Fibroblast of skin of abdomen (primary cell): Measurements from ENCODE around the gene INSIG2. TPM values are rescaled to one million over a fixed set of nuclear protein-coding genes. Genes with fewer than 3 reads are reported as not detected.

ENCODE experiments used
- DNase-seq: peaks from one replicate; pipeline ENCODE4 v3.0.0-alpha.2; 2013
- polyA plus RNA-seq, 2 experiments: library from polyadenylated mRNA; unstranded; fragments of 120-200 nt; gene quantifications; one replicate each; pipeline ENCODE4 v1.2.1, GENCODE V29; 2013; ENCODE audit not compliant: insufficient read length in 2 of 2

INSIG2 gene
- 18.4 TPM for polyA plus RNA-seq (2013, experiment 1 of 2; ENCODE audit: insufficient read length)
- 20.2 TPM for polyA plus RNA-seq (2013, experiment 2 of 2; ENCODE audit: insufficient read length)

- DNase-seq, result peak; percentile 96
Measured at GRCh38 chr2:118088051-118089024, at the start of gene INSIG2. Gene INSIG2 (plus strand): TSS chr2:118088471. CDS start chr2:118096557, 8,086 bp downstream.

- no peak for DNase-seq
Measured at GRCh38 chr2:118040891-118041290, 47.4 kb upstream of the INSIG2 start.

- DNase-seq, result no peak
Measured at GRCh38 chr2:118044103-118044716, 44.1 kb upstream of the INSIG2 start.

- no peak for DNase-seq
Measured at GRCh38 chr2:118044854-118045253, 43.4 kb upstream of the INSIG2 start.

- DNase-seq, result no peak
Measured at GRCh38 chr2:118045286-118045685, 43.0 kb upstream of the INSIG2 start.

GRCh38 chr2:118046634-118047210, 41.5 kb upstream of the INSIG2 start:
- peak; percentile 48 for DNase-seq

- DNase-seq, result peak; percentile 72
Measured at GRCh38 chr2:118047380-118047826, 40.9 kb upstream of the INSIG2 start.

- peak; percentile 44 for DNase-seq
Measured at GRCh38 chr2:118048401-118048800, 39.9 kb upstream of the INSIG2 start.

- DNase-seq, result no peak
Measured at GRCh38 chr2:118049140-118049815, 39.0 kb upstream of the INSIG2 start.

- DNase-seq, result no peak
Measured at GRCh38 chr2:118049816-118050140, 38.5 kb upstream of the INSIG2 start.

GRCh38 chr2:118050386-118050785, 37.9 kb upstream of the INSIG2 start:
- DNase-seq, result peak; percentile 78

GRCh38 chr2:118050974-118051373, 37.3 kb upstream of the INSIG2 start:
- DNase-seq, result no peak

GRCh38 chr2:118051826-118052358, 36.4 kb upstream of the INSIG2 start:
- DNase-seq, result no peak

GRCh38 chr2:118052474-118052873, 35.8 kb upstream of the INSIG2 start:
- DNase-seq, result no peak

- DNase-seq, result no peak
Measured at GRCh38 chr2:118053681-118054080, 34.6 kb upstream of the INSIG2 start.

GRCh38 chr2:118054213-118055008, 33.9 kb upstream of the INSIG2 start:
- DNase-seq, result no peak

- no peak for DNase-seq
Measured at GRCh38 chr2:118055512-118056164, 32.6 kb upstream of the INSIG2 start.

- no peak for DNase-seq
Measured at GRCh38 chr2:118056165-118056534, 32.1 kb upstream of the INSIG2 start.

- DNase-seq, result no peak
Measured at GRCh38 chr2:118056801-118057200, 31.5 kb upstream of the INSIG2 start.

GRCh38 chr2:118058951-118059350, 29.3 kb upstream of the INSIG2 start:
- peak; percentile 34 for DNase-seq

GRCh38 chr2:118059919-118060478, 28.3 kb upstream of the INSIG2 start:
- peak; percentile 98 for DNase-seq
